MG63 (cell line): ENCODE data around the gene AFF3. TPM values are rescaled to one million over a fixed set of nuclear protein-coding genes. Genes with fewer than 3 reads are reported as not detected.
"Not testable (repeated sequence)": the region's sequence is repeated elsewhere in the genome, so short reads cannot be mapped to it uniquely, and the experiment has no call there.

Experiments used
- DNase-seq: peaks from one replicate; pipeline ENCODE4 v3.0.0-alpha.2; 2020
- H3K27me3 ChIP-seq: fragments of 250-450 bp; sonication (Bioruptor Pico); 2 replicates; pipeline ENCODE4 v1.5.1; 2020; ENCODE audit warnings: mild to moderate bottlenecking, moderate library complexity
- H3K36me3 ChIP-seq: fragments of 250-450 bp; sonication (Bioruptor Pico); 2 replicates; pipeline ENCODE4 v1.5.1; 2020; ENCODE audit warnings: mild to moderate bottlenecking, moderate library complexity
- H3K4me3 ChIP-seq: fragments of 250-450 bp; sonication (Bioruptor Pico); 2 replicates; pipeline ENCODE4 v1.5.1; 2020; ENCODE audit warnings: mild to moderate bottlenecking, moderate library complexity
- H3K9me3 ChIP-seq: fragments of 250-450 bp; sonication (Bioruptor Pico); 2 replicates; pipeline ENCODE4 v1.5.1; 2020; ENCODE audit warnings: mild to moderate bottlenecking, moderate library complexity
- total RNA-seq: library from RNA; depleted of rRNA; stranded (reverse); fragments of >200 nt; shearing (Covaris generic); gene quantifications from 2 replicates; pipeline ENCODE4 v1.2.3, GENCODE V29; 2014; ENCODE audit warnings: low replicate concordance

The AFF3 gene
- total RNA-seq, 1 experiment from 2014 or later = 6.1 TPM

DNA sequence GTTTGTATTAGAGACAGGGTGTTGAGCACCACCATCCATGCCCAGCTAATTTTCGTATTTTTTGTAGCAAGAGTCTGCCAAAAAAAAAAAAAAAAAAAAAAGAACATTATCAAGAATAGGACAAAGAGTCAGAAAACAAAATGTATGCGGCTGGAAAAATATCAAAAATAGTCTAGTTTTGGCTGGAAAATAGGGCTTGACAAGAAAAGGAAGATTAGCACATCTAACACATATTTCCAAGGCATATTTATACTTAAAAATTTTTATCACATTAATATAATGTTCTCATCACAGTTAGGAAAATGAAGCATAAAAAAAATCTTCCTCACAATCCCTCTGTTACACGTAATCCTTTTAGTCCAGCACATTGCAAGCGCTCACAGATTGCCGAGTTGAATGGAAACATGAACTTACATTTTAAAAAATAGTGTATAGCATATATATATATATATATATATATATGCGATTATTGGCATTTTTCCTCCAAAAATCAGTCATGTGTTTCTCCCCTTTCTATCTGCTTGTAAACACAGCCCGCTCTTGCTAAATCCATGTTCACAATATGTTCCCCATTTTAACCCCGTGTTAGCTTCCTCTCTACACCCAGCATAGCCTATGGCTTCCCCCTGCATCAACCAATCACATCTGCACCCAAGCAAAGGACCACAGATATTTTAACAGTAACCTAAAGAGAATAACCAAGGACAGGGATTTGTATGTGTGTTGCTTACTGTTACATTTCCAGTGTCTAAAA lies 183.0 kb downstream of the AFF3 start:
- no peaks in the 10 kb centered on the region for H3K9me3 ChIP-seq
- no peaks in the 10 kb centered on the region for H3K27me3 ChIP-seq
- no peak for DNase-seq
- H3K4me3 ChIP-seq = no peak overlapping the region
- H3K36me3 ChIP-seq = no peaks in the 10 kb centered on the region

DNA sequence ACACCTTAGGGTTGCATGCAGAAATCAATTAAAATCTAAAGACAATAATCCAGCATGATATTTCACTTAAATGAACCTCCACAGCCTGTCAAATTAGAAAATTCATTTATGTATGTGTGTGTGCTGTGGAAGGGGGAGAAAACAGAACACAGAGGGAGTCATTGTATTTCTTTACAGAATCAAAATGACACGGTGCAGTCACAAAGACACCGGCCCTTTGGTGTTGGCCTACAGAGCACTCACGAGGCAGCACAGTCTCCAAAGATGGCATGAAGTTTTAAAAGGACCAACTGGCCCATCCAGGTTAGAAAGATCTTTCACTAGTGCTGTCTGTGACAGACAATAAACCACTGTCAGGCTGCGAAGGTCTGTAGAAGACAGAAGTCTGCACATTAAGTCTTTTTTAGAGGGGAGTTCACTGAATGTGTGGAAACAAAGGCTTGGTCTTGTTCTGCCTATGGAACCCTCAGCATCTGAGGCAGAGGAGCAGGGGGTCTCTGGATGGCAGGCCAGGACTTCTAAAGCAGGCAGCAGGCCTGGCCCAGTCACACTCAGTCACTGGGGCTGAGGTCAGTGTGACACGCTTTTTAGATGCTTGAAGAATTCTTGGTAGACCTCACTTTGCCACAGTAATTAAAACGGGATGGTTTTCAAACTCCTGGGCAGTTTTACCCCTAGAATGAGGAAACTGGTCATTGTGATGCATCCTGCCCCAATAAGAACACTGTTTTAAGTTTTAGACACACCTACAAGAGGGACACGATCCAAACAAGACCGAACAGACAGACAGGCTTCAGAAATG lies 184.9 kb downstream of the AFF3 start:
- Histone ChIP-seq H3K36me3 (no peaks in the 10 kb centered on the region), H3K9me3 (no peaks in the 10 kb centered on the region), H3K4me3 (no peak overlapping the region), H3K27me3 (no peaks in the 10 kb centered on the region)
- DNase-seq = no peak

DNA sequence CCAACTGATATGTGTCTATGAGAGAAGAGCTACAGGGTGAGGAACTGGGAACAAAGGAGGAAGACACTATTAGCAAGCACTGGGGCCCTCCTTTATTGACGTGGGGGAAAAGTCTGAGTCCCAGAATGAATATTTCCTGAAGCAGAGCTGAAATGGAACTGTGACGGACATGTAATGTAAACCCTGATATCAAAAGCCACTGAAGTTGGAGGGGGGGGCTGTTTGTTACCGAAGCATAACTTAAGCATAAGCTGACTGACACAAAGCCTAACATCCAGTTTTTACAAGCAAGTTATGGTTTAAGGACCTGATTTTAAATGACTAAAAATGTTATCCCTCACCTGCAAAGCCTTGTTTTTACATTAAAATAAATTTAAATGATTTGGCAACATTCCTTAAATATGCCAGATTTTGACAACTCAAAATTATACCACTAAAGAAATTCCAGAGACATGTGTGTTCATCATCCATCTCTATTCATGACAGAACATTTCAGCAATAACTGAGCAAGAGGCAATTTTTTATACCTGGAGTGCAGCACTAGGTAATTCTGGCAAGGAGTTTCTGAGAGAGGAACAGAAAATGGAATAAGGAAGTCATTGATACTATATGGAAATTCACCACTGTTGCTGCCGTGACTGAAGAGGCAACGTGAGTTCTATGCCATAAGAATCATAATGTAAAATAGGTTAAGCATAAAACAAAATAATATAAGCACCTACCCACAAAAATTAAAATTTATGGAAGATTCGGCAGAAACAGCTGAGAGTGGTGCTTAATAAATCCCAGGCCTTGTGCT lies 186.0 kb downstream of the AFF3 start:
- DNase-seq = no peak
- Histone ChIP-seq H3K36me3 (no peaks in the 10 kb centered on the region), H3K9me3 (no peaks in the 10 kb centered on the region), H3K27me3 (no peaks in the 10 kb centered on the region), H3K4me3 (no peak overlapping the region)

DNA sequence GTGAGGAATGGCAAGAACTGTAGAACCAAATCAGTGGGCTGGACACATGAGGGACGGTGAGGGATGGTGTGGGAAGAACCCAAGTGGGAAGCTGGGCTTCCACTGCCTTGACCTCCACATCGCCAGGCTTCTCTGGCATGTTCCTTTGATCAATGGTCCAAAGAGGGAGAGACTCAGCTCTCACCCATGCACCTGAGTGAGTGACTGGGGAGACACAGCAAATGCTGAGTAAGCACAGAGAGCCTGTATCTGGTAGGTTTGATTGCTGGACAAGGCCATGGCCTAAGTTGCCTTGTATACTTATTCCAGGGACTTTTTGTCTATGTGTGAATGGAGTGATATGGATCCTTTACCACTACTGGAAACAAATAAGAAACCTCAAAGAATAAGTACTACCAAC lies 188.6 kb downstream of the AFF3 start:
- H3K36me3 ChIP-seq = no peaks in the 10 kb centered on the region
- no peaks in the 10 kb centered on the region for H3K27me3 ChIP-seq
- H3K4me3 ChIP-seq = no peak overlapping the region
- no peak for DNase-seq
- H3K9me3 ChIP-seq = no peaks in the 10 kb centered on the region

DNA sequence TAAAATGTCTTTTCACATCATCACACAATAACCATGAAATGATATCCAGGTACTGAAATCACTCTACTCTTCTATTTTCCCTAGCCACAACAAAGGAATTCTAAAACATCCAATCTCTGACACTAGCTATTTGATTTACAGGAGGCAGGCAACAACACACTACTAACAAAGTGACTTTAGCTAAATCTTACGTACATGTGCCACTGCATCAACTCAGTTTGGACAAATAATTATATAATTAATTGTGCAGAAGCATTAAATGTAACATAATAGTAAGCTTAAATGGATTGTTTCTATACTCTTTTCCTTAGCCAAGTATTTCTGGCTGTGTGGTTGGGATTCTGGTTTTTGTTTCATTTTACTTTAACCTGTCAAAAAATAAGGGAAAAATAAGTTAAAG lies 192.4 kb downstream of the AFF3 start:
- Histone ChIP-seq H3K36me3 (no peaks in the 10 kb centered on the region), H3K27me3 (no peaks in the 10 kb centered on the region), H3K4me3 (no peak overlapping the region), H3K9me3 (no peaks in the 10 kb centered on the region)
- DNase-seq = no peak

DNA sequence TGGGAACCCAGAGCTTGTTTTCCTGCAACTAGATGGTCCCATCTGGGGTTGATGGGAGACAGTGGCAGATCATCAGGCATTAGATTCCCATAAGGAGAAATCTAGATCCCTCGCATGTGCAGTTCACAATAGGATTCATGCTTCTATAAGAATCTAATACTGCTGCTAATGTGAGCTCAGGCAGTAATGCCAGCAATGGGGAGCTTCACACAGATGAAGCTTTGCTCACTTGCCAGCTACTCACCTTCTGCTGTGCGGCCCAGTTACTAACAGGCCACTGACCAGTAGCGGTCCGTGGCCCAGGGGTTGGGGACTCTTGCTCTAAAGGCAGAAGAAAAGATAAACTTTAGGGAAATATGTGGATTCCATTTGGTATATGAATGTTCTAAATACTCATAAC lies 192.9 kb downstream of the AFF3 start:
- Histone ChIP-seq H3K27me3 (no peaks in the 10 kb centered on the region), H3K9me3 (no peaks in the 10 kb centered on the region), H3K36me3 (no peaks in the 10 kb centered on the region), H3K4me3 (no peak overlapping the region)
- DNase-seq = no peak

DNA sequence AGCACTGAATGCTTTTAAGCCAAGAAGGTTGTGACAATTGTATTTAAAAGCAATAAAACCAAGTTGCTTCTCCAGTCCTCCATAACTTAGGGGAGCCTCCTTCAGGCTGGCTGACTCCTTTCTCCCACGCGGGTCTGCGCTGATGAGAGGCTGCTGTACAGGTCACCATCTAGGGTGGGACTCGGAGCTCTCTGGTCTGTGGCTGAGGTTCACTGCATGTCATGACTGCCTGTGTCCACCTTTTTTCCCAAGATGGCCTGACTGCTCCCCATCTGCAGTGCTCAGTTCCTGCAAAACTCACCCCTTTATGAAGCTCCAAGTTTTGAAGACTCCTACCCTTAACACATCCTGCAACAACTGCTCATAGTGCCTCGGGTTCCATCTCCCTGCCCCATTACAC lies 194.4 kb downstream of the AFF3 start:
- Histone ChIP-seq H3K4me3 (no peak overlapping the region), H3K36me3 (no peaks in the 10 kb centered on the region), H3K27me3 (no peaks in the 10 kb centered on the region), H3K9me3 (no peaks in the 10 kb centered on the region)
- no peak for DNase-seq

DNA sequence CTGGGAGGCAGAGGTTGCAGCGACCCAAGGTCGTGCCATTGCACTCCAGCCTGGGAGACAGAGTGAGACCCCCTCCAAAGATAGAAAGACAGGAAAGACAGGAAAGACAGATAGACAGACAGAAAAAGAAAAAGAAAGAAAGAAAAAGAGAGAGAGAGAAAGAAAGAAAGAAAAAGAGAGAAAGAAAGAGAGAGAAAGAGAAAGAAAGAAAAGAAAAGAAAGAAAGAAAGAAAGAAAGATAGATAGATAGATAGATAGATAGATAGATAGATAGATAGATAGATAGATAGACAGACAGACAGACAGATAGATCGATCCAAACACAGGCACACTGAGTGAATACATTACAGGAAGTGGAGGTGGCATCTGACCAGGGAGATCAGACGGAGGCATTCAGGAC lies 195.0 kb downstream of the AFF3 start:
- not testable (repeated sequence) for H3K36me3 ChIP-seq, H3K9me3 ChIP-seq, DNase-seq, H3K27me3 ChIP-seq, H3K4me3 ChIP-seq

DNA sequence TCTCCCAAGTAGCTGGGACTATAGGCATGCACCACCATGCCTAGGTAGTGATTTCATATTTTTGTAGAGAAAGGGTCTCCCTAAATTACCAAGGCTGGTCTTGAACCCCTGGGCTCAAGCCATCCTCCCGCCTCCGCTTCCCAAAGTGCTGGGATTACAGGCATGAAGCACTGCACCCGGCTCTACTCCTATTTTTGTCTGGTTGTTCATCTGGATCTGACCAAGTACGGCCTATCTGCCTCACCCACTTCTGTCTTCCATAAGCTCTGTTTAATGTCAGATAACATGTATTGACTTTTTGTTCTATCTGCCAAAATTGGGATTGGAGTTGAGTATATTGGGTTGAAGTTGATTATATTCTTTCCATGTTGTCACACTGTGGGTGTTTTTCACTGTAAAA lies 198.4 kb downstream of the AFF3 start:
- Histone ChIP-seq H3K36me3 (no peaks in the 10 kb centered on the region), H3K4me3 (no peak overlapping the region), H3K27me3 (no peaks in the 10 kb centered on the region)

DNA sequence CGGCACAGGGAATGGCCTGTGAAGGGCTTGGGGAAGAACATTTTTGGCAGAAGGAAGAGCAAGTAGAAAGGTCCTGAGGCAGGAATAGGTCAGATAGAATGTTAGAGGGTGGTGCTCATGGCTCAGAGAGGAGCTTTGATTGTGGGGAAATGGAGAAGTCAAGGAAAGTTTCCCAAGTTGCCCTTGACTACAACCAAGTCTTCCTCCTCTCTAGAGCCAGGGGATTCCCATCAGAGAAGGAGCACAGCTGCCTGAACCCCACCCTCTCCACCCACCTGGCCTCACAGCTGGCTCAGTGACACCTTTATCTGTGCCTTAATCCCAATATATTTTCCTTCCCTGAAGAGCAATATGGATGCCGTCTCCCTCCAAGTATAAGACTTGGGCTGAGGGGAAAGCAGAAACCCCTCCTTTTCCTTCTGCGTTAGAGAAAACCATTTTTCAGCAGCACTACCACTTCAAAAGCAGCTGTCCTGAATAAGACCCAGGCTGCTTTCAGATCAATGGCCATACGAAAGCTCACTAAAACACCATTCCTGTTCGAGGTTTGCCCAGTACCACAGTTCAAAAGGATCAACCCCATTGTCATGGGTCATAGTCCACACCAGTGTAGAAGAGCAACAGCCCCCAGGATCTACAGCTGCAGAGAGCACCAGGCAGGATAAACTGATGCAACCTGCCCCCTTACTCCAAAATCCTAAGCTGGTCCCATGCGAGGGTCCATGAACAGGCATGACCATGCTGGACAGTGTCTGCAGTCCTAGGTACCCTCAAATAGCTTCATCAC lies 199.6 kb downstream of the AFF3 start:
- no peak for DNase-seq
- H3K4me3 ChIP-seq = no peak overlapping the region
- H3K36me3 ChIP-seq = no peaks in the 10 kb centered on the region
- H3K27me3 ChIP-seq = no peaks in the 10 kb centered on the region
- H3K9me3 ChIP-seq = no peaks in the 10 kb centered on the region

More for the DNA sequence above, 198.4 kb downstream of the AFF3 start:
- DNase-seq = no peak
- H3K9me3 ChIP-seq = no peaks in the 10 kb centered on the region

DNA sequence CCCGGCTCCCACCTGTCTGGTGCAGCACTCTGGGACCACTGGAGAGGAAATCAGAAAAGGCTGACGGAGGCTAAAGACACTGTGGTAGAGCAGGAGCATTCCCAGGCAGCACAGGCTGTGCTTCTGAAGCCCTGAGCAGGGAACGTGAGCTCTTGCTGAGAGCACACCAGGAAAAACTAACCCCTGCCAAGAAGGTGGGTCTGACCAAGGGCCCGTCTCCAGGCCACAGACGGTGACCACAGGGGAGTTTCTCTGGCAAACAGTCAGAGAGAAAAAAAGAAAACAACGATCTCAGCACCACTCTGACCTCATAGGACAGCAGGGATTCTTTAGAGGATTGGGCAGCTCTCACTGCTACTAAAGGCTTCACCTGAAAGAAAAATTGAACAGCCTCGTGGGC lies 201.4 kb downstream of the AFF3 start:
- DNase-seq = peak; percentile 66
- H3K27me3 ChIP-seq = no peaks in the 10 kb centered on the region
- H3K36me3 ChIP-seq = no peaks in the 10 kb centered on the region
- H3K9me3 ChIP-seq = no peaks in the 10 kb centered on the region
- H3K4me3 ChIP-seq = no peak overlapping the region

DNA sequence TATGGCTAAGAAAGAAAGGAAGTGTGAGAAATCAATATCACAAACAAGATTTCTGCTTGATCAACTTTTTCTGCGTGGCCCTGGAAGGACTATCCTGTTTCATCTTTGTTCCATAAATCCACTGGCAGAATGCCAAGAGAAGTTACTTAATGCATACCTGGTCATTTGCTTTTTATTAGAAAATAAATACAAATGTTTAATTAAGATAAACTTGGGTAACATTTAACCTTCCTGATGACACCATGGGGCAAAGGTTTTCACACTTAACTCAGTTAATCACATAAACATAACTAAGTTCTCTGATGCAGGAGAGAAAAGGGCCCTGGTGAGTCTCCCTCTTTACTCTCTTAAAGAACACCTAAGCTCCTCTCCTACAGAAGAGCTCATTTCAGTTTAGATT lies 203.3 kb downstream of the AFF3 start:
- Histone ChIP-seq H3K36me3 (no peaks in the 10 kb centered on the region), H3K4me3 (no peak overlapping the region), H3K9me3 (no peaks in the 10 kb centered on the region), H3K27me3 (no peaks in the 10 kb centered on the region)
- DNase-seq = no peak

DNA sequence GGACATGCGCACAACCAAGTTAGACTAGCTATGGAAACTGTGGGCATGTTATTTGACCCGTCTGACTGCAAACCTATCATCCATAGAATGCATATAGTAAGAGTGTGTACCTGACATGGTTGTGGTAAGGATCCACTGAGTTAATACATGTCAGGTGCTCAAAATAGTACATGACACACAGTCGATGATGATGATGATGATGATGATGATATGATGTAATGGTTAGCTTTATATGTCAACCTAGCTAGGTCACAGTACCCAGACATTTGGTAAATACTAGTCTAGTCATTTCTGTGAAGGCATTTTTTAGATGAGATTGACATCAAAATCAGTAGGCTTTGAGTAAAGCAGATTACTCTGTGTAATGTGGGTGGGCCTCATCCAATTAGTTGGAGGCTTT lies 204.1 kb downstream of the AFF3 start:
- no peak for DNase-seq
- no peak overlapping the region for H3K4me3 ChIP-seq
- no peaks in the 10 kb centered on the region for H3K27me3 ChIP-seq
- no peaks in the 10 kb centered on the region for H3K36me3 ChIP-seq
- no peaks in the 10 kb centered on the region for H3K9me3 ChIP-seq

DNA sequence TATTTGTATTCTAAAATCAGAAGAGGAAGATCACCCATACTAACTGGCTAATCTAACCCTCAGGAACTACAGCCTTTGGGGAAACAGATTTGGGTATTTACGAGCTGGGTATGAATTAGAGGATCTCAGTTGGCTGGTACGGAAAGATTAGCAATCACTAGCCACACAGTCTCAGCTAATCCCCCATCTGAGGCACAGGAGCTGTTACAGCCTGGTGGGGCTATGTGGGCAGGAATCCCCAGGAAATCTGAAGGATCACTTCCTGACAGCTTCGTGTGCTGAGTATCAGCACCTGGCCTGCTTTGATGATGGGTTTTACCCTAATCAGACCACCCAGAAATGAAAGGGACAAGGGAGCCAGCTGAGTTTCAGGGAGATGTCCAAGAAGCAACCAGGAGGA lies 206.3 kb downstream of the AFF3 start:
- Histone ChIP-seq H3K9me3 (no peaks in the 10 kb centered on the region), H3K27me3 (no peaks in the 10 kb centered on the region)
- no peak for DNase-seq

DNA sequence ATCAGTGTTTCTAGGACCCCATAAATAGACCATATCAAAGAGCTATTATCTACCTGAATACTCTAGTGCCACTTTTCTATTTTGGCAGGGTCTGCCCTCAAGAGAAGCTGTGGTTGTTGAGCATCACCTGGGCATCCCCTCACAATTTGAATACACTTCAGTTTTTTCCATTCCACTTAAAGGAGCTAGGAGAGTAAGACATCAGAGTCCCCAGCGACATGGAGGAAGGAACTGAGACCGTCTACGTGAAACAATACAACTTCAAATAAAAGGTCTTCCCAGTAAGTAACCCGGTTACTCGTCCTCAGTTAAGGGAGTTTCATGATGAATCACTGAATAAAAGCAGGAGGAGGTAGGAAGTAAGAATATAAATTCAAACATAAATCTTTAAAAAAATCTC lies 206.7 kb downstream of the AFF3 start:
- no peak overlapping the region for H3K4me3 ChIP-seq
- no peaks in the 10 kb centered on the region for H3K36me3 ChIP-seq
- no peaks in the 10 kb centered on the region for H3K27me3 ChIP-seq
- DNase-seq = no peak
- H3K9me3 ChIP-seq = no peaks in the 10 kb centered on the region

More for the DNA sequence above, 206.3 kb downstream of the AFF3 start:
- Histone ChIP-seq H3K4me3 (no peak overlapping the region), H3K36me3 (no peaks in the 10 kb centered on the region)

DNA sequence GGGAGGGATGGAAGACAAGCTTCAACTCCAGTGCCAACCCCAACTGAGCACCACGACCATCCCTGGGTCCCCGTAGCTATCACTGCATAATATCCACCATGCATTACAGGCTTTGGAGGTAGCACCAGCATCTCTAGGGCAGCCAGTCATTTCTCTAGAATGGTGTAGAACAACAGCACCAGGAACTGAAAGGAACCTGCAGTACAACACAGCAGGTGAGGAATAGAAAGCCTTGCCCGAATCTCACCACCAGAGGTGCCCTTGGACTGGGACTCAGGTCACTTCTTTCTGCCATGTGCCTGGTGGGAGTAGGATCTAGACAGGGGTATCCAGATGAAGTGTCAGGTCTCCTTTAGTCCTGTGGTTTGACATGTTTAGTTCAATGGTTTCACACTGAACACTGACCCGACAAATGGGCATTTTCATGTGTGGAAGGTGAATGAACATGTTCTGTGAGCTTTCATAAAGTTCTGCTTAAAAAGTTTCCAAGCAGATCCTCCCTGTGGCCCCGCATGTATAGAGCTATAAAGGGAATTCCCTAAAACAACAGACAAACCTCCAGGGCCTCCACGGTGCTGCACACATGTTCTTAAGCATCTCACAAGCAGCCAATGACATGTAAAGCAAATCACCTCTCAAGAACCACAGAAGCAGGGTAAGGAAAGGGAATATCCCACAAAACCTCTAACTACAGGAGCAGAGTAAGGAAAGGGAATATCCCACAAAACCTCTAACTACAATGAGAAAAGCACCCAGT lies 208.3 kb downstream of the AFF3 start:
- Histone ChIP-seq H3K4me3 (no peak overlapping the region), H3K9me3 (no peaks in the 10 kb centered on the region), H3K36me3 (no peaks in the 10 kb centered on the region), H3K27me3 (no peaks in the 10 kb centered on the region)
- DNase-seq = no peak
